Stimulated activated CD4-positive, alpha-beta T cell treated with anti-CD3 and anti-CD28 coated beads, Interleukin-15, amount 100 ng/mL, for 24 hours (primary cell): ENCODE results near the gene HEPACAM.

Experiments used
- DNase-seq: peaks from one replicate; pipeline ENCODE4 v3.0.0-alpha.2; 2020

Gene HEPACAM

GRCh38 chr11:124898263-124898680 is 37.6 kb downstream of the HEPACAM start:
- DNase-seq = no peak

GRCh38 chr11:124897674-124898262 is 38.1 kb downstream of the HEPACAM start, which contains the start of gene ROBO4:
TSS of gene ROBO4 (minus strand) at chr11:124897865. CDS start at chr11:124897795, 70 bp downstream.
- DNase-seq = no peak

GRCh38 chr11:124896821-124897391 is 38.9 kb downstream of the HEPACAM start:
- DNase-seq = no peak

- no peak for DNase-seq
These were observed 39.6 kb downstream of the HEPACAM start for GRCh38 chr11:124896071-124896750.

- DNase-seq = no peak
These were observed 40.3 kb downstream of the HEPACAM start for GRCh38 chr11:124895471-124895971.

- no peak for DNase-seq
These were observed 41.0 kb downstream of the HEPACAM start for GRCh38 chr11:124894606-124895430.

GRCh38 chr11:124893781-124894401 is 42.0 kb downstream of the HEPACAM start:
- no peak for DNase-seq

GRCh38 chr11:124892750-124893454 is 42.9 kb downstream of the HEPACAM start:
- DNase-seq = no peak

GRCh38 chr11:124892146-124892545 is 43.7 kb downstream of the HEPACAM start:
- DNase-seq = no peak

GRCh38 chr11:124891373-124891861 is 44.4 kb downstream of the HEPACAM start:
- no peak for DNase-seq

GRCh38 chr11:124890683-124891372 is 45.0 kb downstream of the HEPACAM start:
- DNase-seq = no peak

GRCh38 chr11:124890151-124890550 is 45.7 kb downstream of the HEPACAM start:
- DNase-seq = no peak

- DNase-seq = no peak
These were observed 46.4 kb downstream of the HEPACAM start for GRCh38 chr11:124889191-124890091.

GRCh38 chr11:124887667-124888013 is 48.2 kb downstream of the HEPACAM start:
- no peak for DNase-seq

- no peak for DNase-seq
These were observed 48.7 kb downstream of the HEPACAM start for GRCh38 chr11:124886978-124887666.

GRCh38 chr11:124886476-124886875 is 49.4 kb downstream of the HEPACAM start:
- DNase-seq = no peak

GRCh38 chr11:124884869-124885479 is 50.9 kb downstream of the HEPACAM start:
- no peak for DNase-seq

- no peak for DNase-seq
These were observed 51.5 kb downstream of the HEPACAM start for GRCh38 chr11:124884340-124884739.
